ENCODE measurements around the gene FAM53B.
A peak's percentile ranks its signal among the peaks of the same experiment; 100 is the strongest.

The FAM53B gene

GRCh38 chr10:124724279-124725027 lies 19.7 kb downstream of the FAM53B start:
- H3K9me2 ChIP-seq (replicated peaks; ENCODE audit: insufficient read depth, low read length) = no peaks in the 10 kb centered on the region
- H2AFZ ChIP-seq (ENCODE audit: low read length) = no peak overlapping the region
- H3K27me3 ChIP-seq (replicated peaks; ENCODE audit: insufficient read depth, low read length) = no peaks in the 10 kb centered on the region
- H3K4me2 ChIP-seq (ENCODE audit: low read depth, low read length) = peak overlapping the region; percentile 71
- peaks cover 67% of the 10 kb centered on the region for H3K79me2 ChIP-seq (ENCODE audit: low read length)
- H3K27ac ChIP-seq (ENCODE audit: low read length) = peak overlapping the region; percentile 89
- H3K4me3 ChIP-seq (ENCODE audit: low read length) = peak overlapping the region; percentile 22
- TF ChIP-seq EZH2 (optimal IDR thresholded peaks at IDR 0.05; ENCODE audit: low read depth, low read length) (no peak), CTCF (IDR thresholded peaks at IDR 0.05; ENCODE audit: low read length) (peak; percentile 10; the same call in 1 of the 2 replicates), EZH2phosphoT487 (IDR thresholded peaks at IDR 0.05; ENCODE audit: low read length) (no peak)
- peak overlapping the region; percentile 62 for H3K9ac ChIP-seq (ENCODE audit: low read length)
- no peaks in the 10 kb centered on the region for H3K36me3 ChIP-seq (replicated peaks; ENCODE audit: insufficient read depth, low read length)
- H3K4me1 ChIP-seq (ENCODE audit: low read length) = peaks cover 58% of the 10 kb centered on the region
- no peak for DNase-seq
- no peaks in the 10 kb centered on the region for H3K9me3 ChIP-seq (replicated peaks; ENCODE audit: insufficient read depth, low read length)
- H3F3A ChIP-seq (ENCODE audit: insufficient read depth, low read length) = peaks cover 28% of the 10 kb centered on the region
- H4K20me1 ChIP-seq (ENCODE audit: insufficient read depth, low read length) = no peaks in the 10 kb centered on the region

- H3K4me3 ChIP-seq (ENCODE audit: low read length) = peak overlapping the region; percentile 22
- H2AFZ ChIP-seq (ENCODE audit: low read length) = peak overlapping the region; percentile 38; the same call in 1 of the 2 replicates
- H3K4me1 ChIP-seq (ENCODE audit: low read length) = peaks cover 54% of the 10 kb centered on the region
- no peaks in the 10 kb centered on the region for H4K20me1 ChIP-seq (ENCODE audit: insufficient read depth, low read length)
- H3K27ac ChIP-seq (ENCODE audit: low read length) = peak overlapping the region; percentile 89
- no peak for DNase-seq
- H3K4me2 ChIP-seq (ENCODE audit: low read depth, low read length) = peak overlapping the region; percentile 71
- no peaks in the 10 kb centered on the region for H3K9me3 ChIP-seq (replicated peaks; ENCODE audit: insufficient read depth, low read length)
- H3K36me3 ChIP-seq (replicated peaks; ENCODE audit: insufficient read depth, low read length) = no peaks in the 10 kb centered on the region
- H3F3A ChIP-seq (ENCODE audit: insufficient read depth, low read length) = peaks cover 28% of the 10 kb centered on the region
- H3K79me2 ChIP-seq (ENCODE audit: low read length) = peaks cover 69% of the 10 kb centered on the region
- TF ChIP-seq EZH2phosphoT487 (IDR thresholded peaks at IDR 0.05; ENCODE audit: low read length) (no peak), EZH2 (optimal IDR thresholded peaks at IDR 0.05; ENCODE audit: low read depth, low read length) (no peak), CTCF (IDR thresholded peaks at IDR 0.05; ENCODE audit: low read length) (no peak)
- H3K9ac ChIP-seq (ENCODE audit: low read length) = peak overlapping the region; percentile 62
- H3K9me2 ChIP-seq (replicated peaks; ENCODE audit: insufficient read depth, low read length) = no peaks in the 10 kb centered on the region
- no peaks in the 10 kb centered on the region for H3K27me3 ChIP-seq (replicated peaks; ENCODE audit: insufficient read depth, low read length)
These were observed 20.4 kb downstream of the FAM53B start for GRCh38 chr10:124723826-124724225.

GRCh38 chr10:124722798-124723783 lies 21.1 kb downstream of the FAM53B start:
- H3F3A ChIP-seq (ENCODE audit: insufficient read depth, low read length) = peaks cover 28% of the 10 kb centered on the region
- peaks cover 54% of the 10 kb centered on the region for H3K4me1 ChIP-seq (ENCODE audit: low read length)
- peak overlapping the region; percentile 89 for H3K27ac ChIP-seq (ENCODE audit: low read length)
- H3K9ac ChIP-seq (ENCODE audit: low read length) = peak overlapping the region; percentile 62
- peak; percentile 85 for DNase-seq
- H2AFZ ChIP-seq (ENCODE audit: low read length) = peak overlapping the region; percentile 38; the same call in 1 of the 2 replicates
- H3K9me2 ChIP-seq (replicated peaks; ENCODE audit: insufficient read depth, low read length) = no peaks in the 10 kb centered on the region
- H3K4me2 ChIP-seq (ENCODE audit: low read depth, low read length) = peak overlapping the region; percentile 71
- H3K9me3 ChIP-seq (replicated peaks; ENCODE audit: insufficient read depth, low read length) = no peaks in the 10 kb centered on the region
- no peaks in the 10 kb centered on the region for H3K36me3 ChIP-seq (replicated peaks; ENCODE audit: insufficient read depth, low read length)
- no peak for TF ChIP-seq CTCF (IDR thresholded peaks at IDR 0.05; ENCODE audit: low read length)
- TF ChIP-seq EZH2 (optimal IDR thresholded peaks at IDR 0.05; ENCODE audit: low read depth, low read length) = no peak
- no peak for TF ChIP-seq EZH2phosphoT487 (IDR thresholded peaks at IDR 0.05; ENCODE audit: low read length)
- no peaks in the 10 kb centered on the region for H4K20me1 ChIP-seq (ENCODE audit: insufficient read depth, low read length)
- H3K79me2 ChIP-seq (ENCODE audit: low read length) = peaks cover 74% of the 10 kb centered on the region
- H3K4me3 ChIP-seq (ENCODE audit: low read length) = peak overlapping the region; percentile 22
- no peaks in the 10 kb centered on the region for H3K27me3 ChIP-seq (replicated peaks; ENCODE audit: insufficient read depth, low read length)

Data from MM.1S (cell line).